ENCODE data around the gene BANK1. TPM values are rescaled to one million over a fixed set of nuclear protein-coding genes. Genes with fewer than 3 reads are reported as not detected.

The BANK1 gene
- total and polyA plus RNA-seq, 2 of the 8 experiments (the other 6 are each of a cell fraction or from before 2014, with no cell fraction given): 0.59 to 0.93 TPM

DNA sequence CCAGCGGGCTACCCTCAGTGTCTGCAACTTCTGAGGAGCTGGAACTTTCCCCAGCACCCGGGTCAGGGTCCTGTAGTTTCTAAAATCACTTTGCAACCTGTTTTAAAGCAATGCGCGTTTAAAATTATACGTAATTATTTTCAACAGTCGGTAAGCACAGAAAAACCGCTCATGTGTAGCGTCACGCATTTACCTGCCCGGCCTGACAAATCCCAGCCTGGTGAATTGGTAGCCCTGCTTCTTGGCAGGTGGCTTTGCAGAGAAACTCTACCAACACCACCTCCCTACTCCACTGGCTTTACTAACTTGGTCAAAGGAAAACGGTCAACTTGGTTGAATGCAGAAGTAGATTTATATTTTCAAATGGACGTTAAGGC, 640 bp downstream of the BANK1 start:
- Histone ChIP-seq H3K79me1 (ENCODE audit: low read depth, low read length) (no peaks in the 10 kb centered on the region), H2BK5ac (ENCODE audit: low read depth, low read length) (no peak overlapping the region; the same call in 1 of the 2 replicates), H2BK15ac (ENCODE audit: low read length) (no peak overlapping the region), H4K91ac (replicated peaks; ENCODE audit: insufficient read length, low read length) (peak overlapping the region; percentile 75), H3K27ac (ENCODE audit: low read depth, low read length) (no peak overlapping the region), H2BK20ac (ENCODE audit: low read length) (no peak overlapping the region), H3K23ac (ENCODE audit: insufficient read length) (no peak overlapping the region), H3K4me2 (ENCODE audit: insufficient read depth in 1 of 2, low read depth in 2 of 2, low read length in 2 of 2) (peak overlapping the region; percentile 66 to 75), H2AK5ac (ENCODE audit: low read depth, low read length) (no peak overlapping the region), H3K23me2 (ENCODE audit: low read depth, low read length) (no peaks in the 10 kb centered on the region; the same call in 1 of the 2 replicates), H3K36me3 (ENCODE audit: control insufficient read depth in 2 of 4, insufficient read depth in 4 of 4, low read length in 3 of 4) (no peaks in the 10 kb centered on the region), H3K9me3 (ENCODE audit: insufficient read depth in 2 of 2, low read depth in 1 of 2, low read length in 1 of 2) (no peaks in the 10 kb centered on the region), H3K9ac (replicated peaks in 1 of 4; ENCODE audit: extremely low read depth in 1 of 4, low read depth in 3 of 4, low read length in 3 of 4) (peak overlapping the region in 2 of 4 experiments; percentile 35 to 44; a peak in 2 of 7 replicates), H3K56ac (replicated peaks; ENCODE audit: insufficient read length, low read depth, low read length) (peak overlapping the region; percentile 37), H2BK12ac (ENCODE audit: low read depth, low read length) (no peak overlapping the region), H3K4me3 (ENCODE audit: extremely low read depth in 1 of 4, insufficient read depth in 2 of 4, low read depth in 3 of 4, low read length in 4 of 4) (peak overlapping the region; percentile 33 to 60 (median 46)), H4K20me1 (replicated peaks in 1 of 2; ENCODE audit: control insufficient read depth in 1 of 2, insufficient read depth in 2 of 2, low read length in 2 of 2) (no peaks in the 10 kb centered on the region), H3K18ac (ENCODE audit: extremely low read depth, low read length) (0 out of 2 replicates have a peak overlapping the region, but pooled peaks have one; percentile 52), H2AFZ (ENCODE audit: low read length) (peak overlapping the region; percentile 90), H4K5ac (ENCODE audit: insufficient read length, low read depth, low read length) (no peak overlapping the region), H3K14ac (ENCODE audit: insufficient read length) (no peak overlapping the region), H3K4me1 (replicated peaks in 1 of 4; ENCODE audit: control insufficient read depth in 3 of 4, insufficient read depth in 4 of 4, low read length in 3 of 4) (peaks cover 0 to 4% (median 1%) of the 10 kb centered on the region in 4 experiments; a peak in 1 of 7 replicates), H3K79me2 (ENCODE audit: control insufficient read depth in 1 of 2, insufficient read depth in 2 of 2, low read length in 2 of 2) (no peaks in the 10 kb centered on the region), H2BK120ac (replicated peaks; ENCODE audit: low read depth, low read length) (no peak overlapping the region), H3K27me3 (replicated peaks in 1 of 4; ENCODE audit: control insufficient read depth in 3 of 4, extremely low read depth in 1 of 4, insufficient read depth in 3 of 4, low read length in 3 of 4) (no peaks in the 10 kb centered on the region), H3K4ac (replicated peaks; ENCODE audit: insufficient read length, low read depth, low read length) (peak overlapping the region; percentile 53), H4K8ac (ENCODE audit: extremely low read depth, insufficient read depth, low read length) (peak overlapping the region; percentile 89)
- no peak for DNase-seq (ENCODE audit: low read depth in 1 of 2, low spot score in 2 of 2)
- ChIA-PET POLR2A (ENCODE audit: partially characterized antibody) (no interaction called here), CTCF (ENCODE audit: partially characterized antibody) (interaction anchor here (0.6 to 1.1 kb wide), 2 partner anchors 167 to 470 kb away, joined by 3 read pairs; no protein-coding TSS in a partner anchor)
- no peak for FAIRE-seq
- TF ChIP-seq, protein P1, sequence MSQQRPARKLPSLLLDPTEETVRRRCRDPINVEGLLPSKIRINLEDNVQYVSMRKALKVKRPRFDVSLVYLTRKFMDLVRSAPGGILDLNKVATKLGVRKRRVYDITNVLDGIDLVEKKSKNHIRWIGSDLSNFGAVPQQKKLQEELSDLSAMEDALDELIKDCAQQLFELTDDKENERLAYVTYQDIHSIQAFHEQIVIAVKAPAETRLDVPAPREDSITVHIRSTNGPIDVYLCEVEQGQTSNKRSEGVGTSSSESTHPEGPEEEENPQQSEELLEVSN (IDR thresholded peaks at IDR 0.05): 0 out of 2 replicates have a peak, but pooled peaks have one; percentile 4
- TF ChIP-seq CREB1 (IDR thresholded peaks at IDR 0.05): no peak
- WGBS, 2 experiments (ENCODE audit: extremely low coverage in 1 of 2, insufficient coverage in 1 of 2, insufficient read length in 1 of 2, insufficient replicate concordance in 2 of 2, low coverage in 1 of 2, low lambda C conversion rate in 2 of 2, missing lambda C conversion rate in 1 of 2): 23% methylated on average over 12 of the region's 12 CpGs; no CpG with 5 or more reads in 1 of the 2 experiments
